ENCODE data around the gene SEMA3F. TPM values are rescaled to one million over a fixed set of nuclear protein-coding genes. Genes with fewer than 3 reads are reported as not detected.

SEMA3F gene
- total RNA-seq, 1 donor from 2014 or later, result 14.5 TPM

- Histone ChIP-seq H3K9ac (peak overlapping the region; percentile 17), H3K27ac (no peak overlapping the region)
These were observed 50.5 kb downstream of the SEMA3F start for GRCh38 chr3:50205413-50206276.

GRCh38 chr3:50207359-50208042 is 52.4 kb downstream of the SEMA3F start:
- no peaks in the 10 kb centered on the region for H3K9me3 Mint-ChIP-seq
- no peak overlapping the region for H3K4me2 ChIP-seq
- H3K4me1 Mint-ChIP-seq, result peaks cover 26% of the 10 kb centered on the region
- H3K27ac Mint-ChIP-seq, result no peak overlapping the region
- peaks cover 29% of the 10 kb centered on the region for H3K27me3 Mint-ChIP-seq (ENCODE audit: insufficient read depth, low read depth)
- H3K79me2 ChIP-seq (ENCODE audit: low read depth), result no peaks in the 10 kb centered on the region
- no peaks in the 10 kb centered on the region for H3K9me3 ChIP-seq (ENCODE audit: low read depth)
- TF ChIP-seq EZH2 (IDR thresholded peaks at IDR 0.05) (no peak), EZH2phosphoT487 (IDR thresholded peaks at IDR 0.05) (no peak), CTCF (IDR thresholded peaks at IDR 0.05) (no peak)
- H3K27ac ChIP-seq, result no peak overlapping the region
- no peak overlapping the region for H3K4me3 ChIP-seq
- H3K36me3 Mint-ChIP-seq, result no peaks in the 10 kb centered on the region
- H3F3A ChIP-seq (ENCODE audit: low read depth), result peaks cover 10% of the 10 kb centered on the region
- H4K20me1 ChIP-seq (ENCODE audit: low read depth), result no peaks in the 10 kb centered on the region
- no peaks in the 10 kb centered on the region for H3K36me3 ChIP-seq
- peaks cover 7% of the 10 kb centered on the region for H3K4me1 ChIP-seq
- H3K9ac ChIP-seq, result no peak overlapping the region
- DNase-seq (ENCODE audit: low spot score), result no peak
- H2AFZ ChIP-seq (replicated peaks), result no peak overlapping the region
- peaks cover 41% of the 10 kb centered on the region for H3K27me3 ChIP-seq
- no peak overlapping the region for H3K4me3 Mint-ChIP-seq

More at GRCh38 chr3:50205413-50206276, 50.5 kb downstream of the SEMA3F start:
- H3K9me3 ChIP-seq (ENCODE audit: low read depth), result no peaks in the 10 kb centered on the region
- H4K20me1 ChIP-seq (ENCODE audit: low read depth), result no peaks in the 10 kb centered on the region
- H3K36me3 ChIP-seq, result no peaks in the 10 kb centered on the region
- Mint-ChIP-seq H3K27ac (no peak overlapping the region), H3K27me3 (ENCODE audit: insufficient read depth, low read depth) (peaks cover 30% of the 10 kb centered on the region), H3K36me3 (no peaks in the 10 kb centered on the region), H3K4me3 (peak overlapping the region; percentile 78), H3K9me3 (no peaks in the 10 kb centered on the region), H3K4me1 (peaks cover 25% of the 10 kb centered on the region)
- DNase-seq (ENCODE audit: low spot score), result peak; percentile 80
- H3K4me1 ChIP-seq, result peaks cover 12% of the 10 kb centered on the region
- H3K4me2 ChIP-seq, result peak overlapping the region; percentile 96
- peak overlapping the region; percentile 93 for H2AFZ ChIP-seq (replicated peaks)
- H3K79me2 ChIP-seq (ENCODE audit: low read depth), result no peaks in the 10 kb centered on the region
- peak overlapping the region; percentile 62 for H3K4me3 ChIP-seq
- peaks cover 41% of the 10 kb centered on the region for H3K27me3 ChIP-seq
- peaks cover 10% of the 10 kb centered on the region for H3F3A ChIP-seq (ENCODE audit: low read depth)
- peak; percentile 71 for TF ChIP-seq EZH2 (IDR thresholded peaks at IDR 0.05)
- TF ChIP-seq CTCF (IDR thresholded peaks at IDR 0.05), result no peak
- TF ChIP-seq EZH2phosphoT487 (IDR thresholded peaks at IDR 0.05), result peak; percentile 44

- H3K9ac ChIP-seq, result no peak overlapping the region
- no peak overlapping the region for H2AFZ ChIP-seq (replicated peaks)
- no peaks in the 10 kb centered on the region for H3K36me3 ChIP-seq
- no peak for TF ChIP-seq CTCF (IDR thresholded peaks at IDR 0.05)
- no peak for TF ChIP-seq EZH2phosphoT487 (IDR thresholded peaks at IDR 0.05)
- no peak for TF ChIP-seq EZH2 (IDR thresholded peaks at IDR 0.05)
- H3K4me1 ChIP-seq, result peaks cover 7% of the 10 kb centered on the region
- Mint-ChIP-seq H3K9me3 (no peaks in the 10 kb centered on the region), H3K27me3 (ENCODE audit: insufficient read depth, low read depth) (peaks cover 23% of the 10 kb centered on the region), H3K4me1 (peaks cover 16% of the 10 kb centered on the region), H3K4me3 (no peak overlapping the region), H3K36me3 (no peaks in the 10 kb centered on the region), H3K27ac (peak overlapping the region; percentile 12)
- no peak overlapping the region for H3K4me2 ChIP-seq
- no peak for DNase-seq (ENCODE audit: low spot score)
- H3K4me3 ChIP-seq, result no peak overlapping the region
- no peaks in the 10 kb centered on the region for H3K9me3 ChIP-seq (ENCODE audit: low read depth)
- H3F3A ChIP-seq (ENCODE audit: low read depth), result peaks cover 10% of the 10 kb centered on the region
- H3K27ac ChIP-seq, result no peak overlapping the region
- no peaks in the 10 kb centered on the region for H4K20me1 ChIP-seq (ENCODE audit: low read depth)
- H3K79me2 ChIP-seq (ENCODE audit: low read depth), result no peaks in the 10 kb centered on the region
- H3K27me3 ChIP-seq, result peaks cover 38% of the 10 kb centered on the region
These were observed 53.7 kb downstream of the SEMA3F start for GRCh38 chr3:50208677-50209344.
